Sigmoid colon (tissue), 3 donors: ENCODE data around the gene CPNE1.

Source experiments
- CTCF ChIP-seq, 4 experiments: fragments of 450-650 bp in 3 of 4; fragments of 200-600 bp in 1 of 4; IDR thresholded peaks; one replicate each; pipeline ENCODE4 v1.5.1; 2016 to 2019; ENCODE audit warnings: antibody characterized with exemption in 4 of 4, mild to moderate bottlenecking in 3 of 4, moderate library complexity in 2 of 4
- POLR2A ChIP-seq, 2 donors: fragments of 450-650 bp; IDR thresholded peaks; one replicate each; pipeline ENCODE4 v1.6.1; 2016; ENCODE audit warnings: antibody characterized with exemption in 2 of 2, mild to moderate bottlenecking in 2 of 2, moderate library complexity in 2 of 2

- TF ChIP-seq POLR2A (IDR thresholded peaks at IDR 0.05) (no peak), CTCF (IDR thresholded peaks at IDR 0.05) (no peak)
Observed at GRCh38 chr20:35607003-35607735, 57.5 kb downstream of the CPNE1 start.
